Activated CD8-positive, alpha-beta memory T cell treated with anti-CD3 and anti-CD28 coated beads for 24 hours (primary cell): ENCODE measurements around the gene NBEA.

Experiments
- DNase-seq: peaks from one replicate; pipeline ENCODE4 v3.0.0-alpha.2; 2020

The NBEA gene

GRCh38 chr13:35526577-35526976, 584.5 kb downstream of the NBEA start:
- DNase-seq, result no peak

GRCh38 chr13:35527451-35527850, 585.4 kb downstream of the NBEA start:
- no peak for DNase-seq

GRCh38 chr13:35530147-35530546, 588.1 kb downstream of the NBEA start:
- DNase-seq, result no peak

- DNase-seq, result no peak
These were observed 588.5 kb downstream of the NBEA start for GRCh38 chr13:35530581-35530980.

- no peak for DNase-seq
These were observed 589.5 kb downstream of the NBEA start for GRCh38 chr13:35531526-35531925.

GRCh38 chr13:35534343-35534742, 592.3 kb downstream of the NBEA start:
- no peak for DNase-seq

GRCh38 chr13:35548790-35549189, 606.7 kb downstream of the NBEA start:
- no peak for DNase-seq

- no peak for DNase-seq
These were observed 607.4 kb downstream of the NBEA start for GRCh38 chr13:35549481-35549880.

- no peak for DNase-seq
These were observed 610.2 kb downstream of the NBEA start for GRCh38 chr13:35552172-35552844.

- DNase-seq, result no peak
These were observed 613.0 kb downstream of the NBEA start for GRCh38 chr13:35554972-35555623.

- no peak for DNase-seq
These were observed 615.4 kb downstream of the NBEA start for GRCh38 chr13:35557475-35557874.

- no peak for DNase-seq
These were observed 619.5 kb downstream of the NBEA start for GRCh38 chr13:35561540-35561939.

- no peak for DNase-seq
These were observed 623.2 kb downstream of the NBEA start for GRCh38 chr13:35565273-35565672.

- DNase-seq, result no peak
These were observed 624.3 kb downstream of the NBEA start for GRCh38 chr13:35566340-35566739.

- DNase-seq, result no peak
These were observed 625.4 kb downstream of the NBEA start for GRCh38 chr13:35567406-35567980.

GRCh38 chr13:35573639-35574038, 631.6 kb downstream of the NBEA start:
- no peak for DNase-seq

- DNase-seq, result no peak
These were observed 650.4 kb downstream of the NBEA start for GRCh38 chr13:35592457-35592856.

- no peak for DNase-seq
These were observed 651.6 kb downstream of the NBEA start for GRCh38 chr13:35593651-35594050.

GRCh38 chr13:35594096-35594495, 652.0 kb downstream of the NBEA start:
- no peak for DNase-seq

GRCh38 chr13:35595181-35595580, 653.1 kb downstream of the NBEA start:
- no peak for DNase-seq

- DNase-seq, result no peak
These were observed 654.4 kb downstream of the NBEA start for GRCh38 chr13:35596321-35597030.

- DNase-seq, result no peak
These were observed 655.4 kb downstream of the NBEA start for GRCh38 chr13:35597451-35597850.

- no peak for DNase-seq
These were observed 656.2 kb downstream of the NBEA start for GRCh38 chr13:35598233-35598632.
